Gastroesophageal sphincter (tissue), 4 donors: ENCODE measurements around the gene OGA. TPM values are rescaled to one million over a fixed set of nuclear protein-coding genes. Genes with fewer than 3 reads are reported as not detected.
A peak's percentile ranks its signal among the peaks of the same experiment; 100 is the strongest.

Source experiments
- ATAC-seq: fragments of 150-250 bp; one replicate; pipeline ENCODE4 v1.9.1; 2016; ENCODE audit warnings: mild to moderate bottlenecking, moderate library complexity
- H3K27ac ChIP-seq, 4 donors: fragments of 200-600 bp; sonication (generic) in 3 of 4; 1 replicate in 3 of 4; 2 replicates in 1 of 4; pipeline ENCODE4 v1.5.1; 2016 to 2019
- H3K27me3 ChIP-seq: fragments of 200-600 bp; sonication (generic); one replicate; pipeline ENCODE4 v1.5.1; 2019
- H3K36me3 ChIP-seq, 2 donors: fragments of 200-600 bp; sonication (generic); one replicate each; pipeline ENCODE4 v1.5.1; 2019; ENCODE audit warnings: control low read depth in 1 of 2
- H3K4me1 ChIP-seq, 3 donors: fragments of 200-600 bp; sonication (generic); 1 replicate in 2 of 3; 2 replicates in 1 of 3; pipeline ENCODE4 v1.5.1; 2016 to 2019; ENCODE audit warnings: control low read depth in 2 of 3
- H3K4me3 ChIP-seq, 2 donors: fragments of 200-600 bp; sonication (generic); one replicate each; pipeline ENCODE4 v1.5.1; 2019; ENCODE audit warnings: mild to moderate bottlenecking in 1 of 2, moderate library complexity in 1 of 2
- H3K9me3 ChIP-seq, 3 donors: fragments of 200-600 bp; sonication (generic); one replicate each; pipeline ENCODE4 v1.5.1; 2017 to 2019; ENCODE audit warnings: control low read depth in 2 of 3
- EP300 ChIP-seq: sonication (generic); formaldehyde crosslinking; IDR thresholded peaks from one replicate; pipeline ENCODE4 v1.6.1; 2017; ENCODE audit warnings: antibody characterized with exemption, mild to moderate bottlenecking
- POLR2A ChIP-seq, 2 donors: fragments of 450-650 bp; IDR thresholded peaks; one replicate each; pipeline ENCODE4 v1.6.1; 2017; ENCODE audit warnings: antibody characterized with exemption in 2 of 2, mild to moderate bottlenecking in 2 of 2, moderate library complexity in 1 of 2
- POLR2AphosphoS5 ChIP-seq: sonication (generic); formaldehyde crosslinking; IDR thresholded peaks from one replicate; pipeline ENCODE4 v1.6.1; 2017; ENCODE audit warnings: antibody characterized with exemption
- WGBS, 2 donors: methylation state at CpG; one replicate each; pipeline ENCODE4 v1.1.5; 2018; ENCODE audit warnings: low coverage in 1 of 2; 5-methylcytosine and 5-hydroxymethylcytosine counted together
- total RNA-seq, 4 donors: library from RNA; depleted of rRNA; stranded (reverse); fragments of >200 nt; gene quantifications; one replicate each; pipeline ENCODE4 v1.1.0, GENCODE V29; 2016
- TF ChIP-seq, protein P1 (sequence below), 4 experiments: fragments of 200-600 bp in 2 of 4; fragments of 450-650 bp in 2 of 4; sonication (generic) in 1 of 4; IDR thresholded peaks; one replicate each; pipeline ENCODE4 v1.5.1; 2017 to 2019; ENCODE audit warnings: antibody characterized with exemption in 4 of 4, mild to moderate bottlenecking in 2 of 4, moderate library complexity in 2 of 4

Gene OGA
- total RNA-seq, 4 donors from 2014 or later, result 92.5 to 163 (median 115) TPM

DNA sequence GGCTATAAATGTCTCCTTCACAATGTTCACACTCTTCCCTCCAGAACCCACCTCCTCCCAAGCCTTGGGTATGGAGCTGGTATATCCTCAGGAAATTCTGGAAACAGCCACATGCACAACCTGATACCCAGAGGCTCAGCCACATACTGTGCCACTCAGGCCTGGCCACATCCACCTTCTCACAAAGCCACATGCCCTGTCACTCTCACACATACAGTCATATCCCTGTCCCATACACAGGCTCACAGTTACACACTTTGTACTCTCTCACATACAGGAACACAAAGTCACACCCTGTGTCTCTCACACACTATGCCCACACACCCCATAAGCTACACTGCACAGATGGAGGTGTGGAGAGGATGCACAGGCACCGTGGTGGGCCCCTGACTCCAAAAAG, 15.2 kb upstream of the OGA start:
- peaks cover 0 to 28% (median 12%) of the 10 kb centered on the region in 3 donors for H3K4me1 ChIP-seq
- TF ChIP-seq POLR2AphosphoS5 (no peak), EP300 (no peak), POLR2A (IDR thresholded peaks at IDR 0.05) (no peak)
- TF ChIP-seq, protein P1, sequence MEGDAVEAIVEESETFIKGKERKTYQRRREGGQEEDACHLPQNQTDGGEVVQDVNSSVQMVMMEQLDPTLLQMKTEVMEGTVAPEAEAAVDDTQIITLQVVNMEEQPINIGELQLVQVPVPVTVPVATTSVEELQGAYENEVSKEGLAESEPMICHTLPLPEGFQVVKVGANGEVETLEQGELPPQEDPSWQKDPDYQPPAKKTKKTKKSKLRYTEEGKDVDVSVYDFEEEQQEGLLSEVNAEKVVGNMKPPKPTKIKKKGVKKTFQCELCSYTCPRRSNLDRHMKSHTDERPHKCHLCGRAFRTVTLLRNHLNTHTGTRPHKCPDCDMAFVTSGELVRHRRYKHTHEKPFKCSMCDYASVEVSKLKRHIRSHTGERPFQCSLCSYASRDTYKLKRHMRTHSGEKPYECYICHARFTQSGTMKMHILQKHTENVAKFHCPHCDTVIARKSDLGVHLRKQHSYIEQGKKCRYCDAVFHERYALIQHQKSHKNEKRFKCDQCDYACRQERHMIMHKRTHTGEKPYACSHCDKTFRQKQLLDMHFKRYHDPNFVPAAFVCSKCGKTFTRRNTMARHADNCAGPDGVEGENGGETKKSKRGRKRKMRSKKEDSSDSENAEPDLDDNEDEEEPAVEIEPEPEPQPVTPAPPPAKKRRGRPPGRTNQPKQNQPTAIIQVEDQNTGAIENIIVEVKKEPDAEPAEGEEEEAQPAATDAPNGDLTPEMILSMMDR (IDR thresholded peaks at IDR 0.05), result no peak
- no peaks in the 10 kb centered on the region for H3K36me3 ChIP-seq
- ATAC-seq, result no peak
- no peak overlapping the region for H3K4me3 ChIP-seq
- no peak overlapping the region for H3K27ac ChIP-seq
- WGBS, 2 donors, result 75 to 100% methylated on average over 1 of the region's 1 CpG
- H3K27me3 ChIP-seq, result no peaks in the 10 kb centered on the region
- no peaks in the 10 kb centered on the region for H3K9me3 ChIP-seq

DNA sequence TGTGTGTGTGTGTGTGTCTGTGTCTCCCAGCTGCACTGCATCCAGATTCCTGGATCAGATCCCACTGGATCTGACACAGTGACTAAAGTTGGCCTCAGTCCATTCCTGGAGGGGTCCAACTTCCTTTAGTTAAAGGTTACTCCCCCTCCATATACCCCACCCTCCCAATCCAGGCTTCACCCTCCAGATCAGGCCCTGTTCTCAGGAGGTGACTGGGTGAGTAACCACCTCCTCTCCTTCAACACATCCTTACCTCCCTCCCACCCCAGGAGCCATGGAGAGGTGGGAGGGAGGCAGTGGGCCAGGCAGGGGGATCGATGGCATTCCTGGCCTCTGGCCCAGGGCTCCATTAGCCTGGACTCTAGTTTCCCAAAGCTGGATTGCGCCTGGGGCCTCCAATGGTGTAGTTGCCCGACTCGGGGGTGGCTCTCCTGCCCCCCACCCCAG, 14.1 kb upstream of the OGA start:
- TF ChIP-seq POLR2AphosphoS5, result no peak
- TF ChIP-seq, protein P1 (IDR thresholded peaks at IDR 0.05), result no peak
- TF ChIP-seq EP300, result no peak
- no peak for TF ChIP-seq POLR2A (IDR thresholded peaks at IDR 0.05)
- peaks cover 0 to 28% (median 12%) of the 10 kb centered on the region in 3 donors for H3K4me1 ChIP-seq
- no peak for ATAC-seq
- no peaks in the 10 kb centered on the region for H3K9me3 ChIP-seq
- H3K36me3 ChIP-seq, result peaks cover 0 to 3% of the 10 kb centered on the region in 2 donors
- H3K27me3 ChIP-seq, result no peaks in the 10 kb centered on the region
- no peak overlapping the region for H3K27ac ChIP-seq
- no peak overlapping the region for H3K4me3 ChIP-seq
- 37% methylated on average over 2 of the region's 4 CpGs; no CpG with 5 or more reads in 1 of the 2 donors for WGBS, 2 donors

DNA sequence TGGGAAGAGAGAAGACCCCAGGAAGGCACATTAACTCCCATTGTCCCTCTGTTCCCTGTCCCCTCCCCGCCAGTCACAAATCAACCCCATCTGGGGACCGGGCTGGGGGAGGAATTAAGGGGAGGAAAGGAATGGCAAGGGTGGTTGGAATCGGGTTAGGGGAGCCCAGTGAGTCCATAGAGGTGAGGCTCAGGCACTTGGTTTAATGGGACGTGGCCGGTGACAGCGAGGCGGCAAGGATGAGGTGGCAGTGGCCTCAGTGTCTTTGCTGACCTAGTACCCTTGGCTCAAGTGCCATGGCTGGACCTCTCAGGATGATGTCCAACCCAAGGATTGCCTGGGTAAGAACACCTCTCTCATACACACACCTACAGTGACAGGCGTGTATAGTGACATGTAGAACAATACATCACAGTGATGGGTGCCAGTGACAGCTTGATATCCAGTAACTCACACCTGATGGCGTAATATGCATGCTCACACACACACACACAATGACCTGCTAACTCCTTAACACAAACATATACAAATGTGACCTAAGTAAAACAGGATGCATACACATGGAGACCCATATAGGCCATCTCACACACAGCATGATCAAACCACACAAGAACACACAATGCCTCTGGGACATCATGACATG, 13.0 kb upstream of the OGA start:
- peaks cover 0 to 28% (median 12%) of the 10 kb centered on the region in 3 donors for H3K4me1 ChIP-seq
- ATAC-seq, result no peak
- no peaks in the 10 kb centered on the region for H3K27me3 ChIP-seq
- peaks cover 0 to 10% of the 10 kb centered on the region in 2 donors for H3K36me3 ChIP-seq
- H3K4me3 ChIP-seq, result peak overlapping the region; percentile 45 to 60
- 46 to 53% methylated on average over 4 to 5 of the region's 9 CpGs for WGBS, 2 donors
- H3K9me3 ChIP-seq, result no peaks in the 10 kb centered on the region
- TF ChIP-seq EP300 (no peak), POLR2A (IDR thresholded peaks at IDR 0.05) (no peak), POLR2AphosphoS5 (no peak)
- TF ChIP-seq, protein P1 (IDR thresholded peaks at IDR 0.05), result no peak
- peak overlapping the region in 3 of 4 donors; percentile 59 to 76 (median 75) for H3K27ac ChIP-seq

DNA sequence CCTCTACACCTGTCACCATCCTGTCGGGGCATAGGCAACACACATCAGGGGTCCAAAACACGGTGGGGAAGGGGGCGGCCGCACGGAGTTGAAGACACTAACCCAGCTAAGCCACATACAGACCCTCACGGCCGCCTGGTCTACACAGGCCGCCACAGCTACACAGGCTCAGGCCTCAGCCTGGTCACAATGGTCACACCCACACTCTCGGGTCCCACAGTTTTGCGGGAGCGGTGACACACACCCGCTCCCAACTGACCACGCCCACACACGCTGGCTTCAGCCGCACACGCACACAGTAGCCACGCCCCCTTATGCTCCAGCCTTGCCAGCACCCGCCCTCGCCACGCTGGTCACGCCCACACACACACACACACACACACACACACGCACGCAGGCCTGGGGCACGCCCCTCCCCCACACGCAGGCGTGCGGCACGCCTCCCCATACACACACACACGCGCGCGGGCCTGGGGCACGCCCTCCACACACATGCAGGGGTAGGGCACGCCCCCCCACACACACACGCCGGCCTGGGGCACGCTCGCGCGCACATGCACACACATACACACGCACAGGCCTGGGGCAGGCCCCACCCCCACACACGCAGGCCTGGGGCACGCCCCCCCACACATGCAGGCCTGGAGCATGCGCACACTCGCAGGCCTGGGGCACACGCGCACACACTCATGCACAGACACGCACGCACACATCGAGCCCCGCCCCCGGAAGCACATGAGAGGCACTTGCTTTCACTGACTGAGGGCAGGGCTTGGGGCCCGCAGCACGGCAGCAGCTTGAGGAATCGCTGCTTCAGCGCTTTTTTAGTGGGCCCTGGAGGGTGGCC, 12.3 kb upstream of the OGA start:
- ATAC-seq, result peak; percentile 86
- Histone ChIP-seq H3K4me1 (peaks cover 0 to 28% (median 12%) of the 10 kb centered on the region in 3 donors), H3K9me3 (no peaks in the 10 kb centered on the region), H3K27ac (peak overlapping the region in 3 of 4 donors; percentile 59 to 76 (median 75)), H3K4me3 (peak overlapping the region; percentile 45 to 60), H3K36me3 (peaks cover 0 to 10% of the 10 kb centered on the region in 2 donors), H3K27me3 (no peaks in the 10 kb centered on the region)
- WGBS, 2 donors, result 4% methylated on average over 9 of the region's 56 CpGs; no CpG with 5 or more reads in 1 of the 2 donors
- TF ChIP-seq EP300, result no peak
- TF ChIP-seq POLR2AphosphoS5, result no peak
- TF ChIP-seq, protein P1 (IDR thresholded peaks at IDR 0.05), result no peak
- TF ChIP-seq POLR2A (IDR thresholded peaks at IDR 0.05), result no peak
